MM.1S (cell line): ENCODE measurements around the gene TMEM86B.

Source experiments
- DNase-seq: peaks from one replicate; pipeline ENCODE4 v3.0.0-alpha.2; 2015
- H2AFZ ChIP-seq: fragments of 300-600 bp; sonication (generic); 2 replicates; pipeline ENCODE4 v1.6.0; 2016; ENCODE audit warnings: antibody characterized with exemption, low read length
- H3F3A ChIP-seq: fragments of 300-600 bp; sonication (generic); 2 replicates; pipeline ENCODE4 v1.6.1; 2016; ENCODE audit warnings: mild to moderate bottlenecking, antibody characterized with exemption, low read length, moderate library complexity, mixed read lengths; ENCODE audit not compliant: insufficient read depth
- H3K27ac ChIP-seq: fragments of 300-600 bp; sonication (generic); 2 replicates; pipeline ENCODE4 v1.5.1; 2016; ENCODE audit warnings: mild to moderate bottlenecking, low read length
- H3K27me3 ChIP-seq: fragments of 300-600 bp; sonication (generic); replicated peaks from 2 replicates; pipeline ENCODE4 v1.6.0; 2016; ENCODE audit warnings: low read length; ENCODE audit not compliant: insufficient read depth
- H3K36me3 ChIP-seq: fragments of 300-600 bp; sonication (generic); replicated peaks from 2 replicates; pipeline ENCODE4 v1.6.1; 2016; ENCODE audit warnings: mild to moderate bottlenecking, low read length, mixed read lengths; ENCODE audit not compliant: insufficient read depth
- H3K4me1 ChIP-seq: fragments of 300-600 bp; sonication (generic); 2 replicates; pipeline ENCODE4 v1.6.1; 2016; ENCODE audit warnings: low read length, mixed read lengths
- H3K4me2 ChIP-seq: fragments of 300-600 bp; sonication (generic); 2 replicates; pipeline ENCODE4 v1.6.0; 2016; ENCODE audit warnings: low read depth, low read length
- H3K4me3 ChIP-seq: fragments of 300-600 bp; sonication (generic); 2 replicates; pipeline ENCODE4 v1.5.1; 2016; ENCODE audit warnings: low read length, mixed read lengths
- H3K79me2 ChIP-seq: fragments of 300-600 bp; sonication (generic); 2 replicates; pipeline ENCODE4 v1.6.1; 2016; ENCODE audit warnings: mixed run types, low read length, mixed read lengths
- H3K9ac ChIP-seq: fragments of 300-600 bp; sonication (generic); 2 replicates; pipeline ENCODE4 v1.6.1; 2016; ENCODE audit warnings: low read length, mixed read lengths
- H3K9me2 ChIP-seq: fragments of 300-600 bp; sonication (generic); replicated peaks from 2 replicates; pipeline ENCODE4 v1.6.1; 2016; ENCODE audit warnings: mild to moderate bottlenecking, low read length, mixed read lengths; ENCODE audit not compliant: insufficient read depth
- H3K9me3 ChIP-seq: fragments of 300-600 bp; sonication (generic); replicated peaks from 2 replicates; pipeline ENCODE4 v1.6.1; 2016; ENCODE audit warnings: mild to moderate bottlenecking, low read length, mixed read lengths; ENCODE audit not compliant: insufficient read depth
- H4K20me1 ChIP-seq: fragments of 300-600 bp; sonication (generic); 2 replicates; pipeline ENCODE4 v1.6.1; 2016; ENCODE audit warnings: mild to moderate bottlenecking, low read length, moderate library complexity, mixed read lengths; ENCODE audit not compliant: insufficient read depth
- EZH2 ChIP-seq: fragments of 300-600 bp; sonication (generic); optimal IDR thresholded peaks from 2 replicates; pipeline ENCODE3; 2017; ENCODE audit warnings: low read depth, mild to moderate bottlenecking, antibody characterized with exemption, low read length, mixed read lengths
- EZH2phosphoT487 ChIP-seq: fragments of 300-600 bp; sonication (generic); IDR thresholded peaks from 2 replicates; pipeline ENCODE4 v1.6.1; 2018; ENCODE audit warnings: antibody characterized with exemption, low read length
- TF ChIP-seq, protein P1 (sequence below): fragments of 300-600 bp; sonication (generic); IDR thresholded peaks from 2 replicates; pipeline ENCODE4 v1.5.1; 2016; ENCODE audit warnings: antibody characterized with exemption, low read length, mixed read lengths

Gene TMEM86B

DNA sequence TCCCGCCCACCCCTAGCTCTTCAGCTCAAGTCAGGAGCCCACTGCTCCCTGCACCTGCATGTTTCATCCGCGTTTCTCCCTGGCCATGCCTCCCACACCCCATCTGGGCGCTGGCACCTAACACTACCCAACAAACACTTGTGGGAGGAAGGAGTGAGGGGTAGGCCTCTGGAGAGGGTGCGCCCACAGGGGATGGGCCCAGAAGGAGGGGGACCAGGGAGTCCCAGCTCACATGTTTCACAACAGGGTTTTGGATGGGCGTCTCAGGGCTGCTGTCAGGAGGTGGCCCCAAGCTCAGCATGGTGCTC lies 12.1 kb upstream of the TMEM86B start:
- no peak overlapping the region for H3K27ac ChIP-seq
- H3F3A ChIP-seq: peaks cover 4% of the 10 kb centered on the region; the same call in 1 of the 2 replicates
- no peak overlapping the region for H2AFZ ChIP-seq
- H3K9me3 ChIP-seq: no peaks in the 10 kb centered on the region
- no peak for DNase-seq
- H4K20me1 ChIP-seq: no peaks in the 10 kb centered on the region
- no peak overlapping the region for H3K9ac ChIP-seq
- H3K4me3 ChIP-seq: no peak overlapping the region
- no peak overlapping the region for H3K4me2 ChIP-seq
- H3K4me1 ChIP-seq: no peaks in the 10 kb centered on the region
- H3K79me2 ChIP-seq: peaks cover 66% of the 10 kb centered on the region
- H3K27me3 ChIP-seq: no peaks in the 10 kb centered on the region
- H3K36me3 ChIP-seq: peaks cover 14% of the 10 kb centered on the region
- TF ChIP-seq EZH2 (no peak), EZH2phosphoT487 (no peak)
- TF ChIP-seq, protein P1, sequence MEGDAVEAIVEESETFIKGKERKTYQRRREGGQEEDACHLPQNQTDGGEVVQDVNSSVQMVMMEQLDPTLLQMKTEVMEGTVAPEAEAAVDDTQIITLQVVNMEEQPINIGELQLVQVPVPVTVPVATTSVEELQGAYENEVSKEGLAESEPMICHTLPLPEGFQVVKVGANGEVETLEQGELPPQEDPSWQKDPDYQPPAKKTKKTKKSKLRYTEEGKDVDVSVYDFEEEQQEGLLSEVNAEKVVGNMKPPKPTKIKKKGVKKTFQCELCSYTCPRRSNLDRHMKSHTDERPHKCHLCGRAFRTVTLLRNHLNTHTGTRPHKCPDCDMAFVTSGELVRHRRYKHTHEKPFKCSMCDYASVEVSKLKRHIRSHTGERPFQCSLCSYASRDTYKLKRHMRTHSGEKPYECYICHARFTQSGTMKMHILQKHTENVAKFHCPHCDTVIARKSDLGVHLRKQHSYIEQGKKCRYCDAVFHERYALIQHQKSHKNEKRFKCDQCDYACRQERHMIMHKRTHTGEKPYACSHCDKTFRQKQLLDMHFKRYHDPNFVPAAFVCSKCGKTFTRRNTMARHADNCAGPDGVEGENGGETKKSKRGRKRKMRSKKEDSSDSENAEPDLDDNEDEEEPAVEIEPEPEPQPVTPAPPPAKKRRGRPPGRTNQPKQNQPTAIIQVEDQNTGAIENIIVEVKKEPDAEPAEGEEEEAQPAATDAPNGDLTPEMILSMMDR: no peak
- no peaks in the 10 kb centered on the region for H3K9me2 ChIP-seq

DNA sequence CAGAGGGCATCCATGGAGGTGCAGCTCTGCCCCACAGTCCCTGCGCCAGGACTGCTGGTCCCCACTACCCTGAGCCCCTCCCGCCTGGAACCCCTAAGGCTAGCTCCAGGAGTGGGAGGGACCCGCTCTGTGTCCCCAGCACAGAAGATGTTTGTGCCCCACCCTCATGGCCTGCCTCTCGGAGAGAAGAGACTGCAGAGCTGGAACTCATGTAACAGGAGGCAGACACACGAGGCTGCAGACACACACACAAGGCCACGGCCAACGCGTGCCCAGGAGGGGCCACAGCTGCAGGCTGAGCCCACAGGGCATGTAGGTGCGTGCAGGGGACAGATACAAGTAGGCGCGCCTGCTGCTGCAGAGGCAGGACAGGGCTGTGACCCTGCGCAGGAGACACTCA lies 10.4 kb upstream of the TMEM86B start:
- H3K79me2 ChIP-seq: peaks cover 55% of the 10 kb centered on the region
- TF ChIP-seq EZH2 (no peak), EZH2phosphoT487 (no peak)
- TF ChIP-seq, protein P1: no peak
- H3K27ac ChIP-seq: no peak overlapping the region

DNA sequence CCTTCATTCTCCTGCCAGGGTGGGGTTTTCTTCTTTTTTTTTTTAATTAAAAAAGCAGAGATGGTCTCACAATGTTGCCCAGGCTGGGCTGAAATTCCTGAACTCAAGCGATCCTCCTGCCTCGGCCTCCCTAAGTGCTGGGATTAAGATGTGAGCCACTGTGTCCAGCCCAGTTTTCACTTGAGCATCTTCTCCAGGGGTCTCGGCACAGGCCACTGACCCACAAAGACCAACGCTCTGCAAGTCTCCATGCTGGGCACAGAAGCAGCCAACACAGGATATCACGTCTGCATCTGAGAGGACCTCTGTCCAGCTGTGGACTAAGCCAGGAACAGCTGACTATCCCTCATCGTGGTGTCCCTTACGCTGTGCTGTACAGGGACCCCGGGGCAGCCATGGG lies 9.5 kb upstream of the TMEM86B start:
- no peak overlapping the region for H3K4me3 ChIP-seq
- H4K20me1 ChIP-seq: 0 out of 2 replicates have a peak, but pooled peaks cover 5% of the 10 kb centered on the region
- H3K36me3 ChIP-seq: peaks cover 19% of the 10 kb centered on the region

More for the DNA sequence above, 10.4 kb upstream of the TMEM86B start:
- no peaks in the 10 kb centered on the region for H3K9me2 ChIP-seq
- peaks cover 4% of the 10 kb centered on the region; the same call in 1 of the 2 replicates for H3F3A ChIP-seq
- H3K9me3 ChIP-seq: no peaks in the 10 kb centered on the region
- no peak for DNase-seq
- no peak overlapping the region for H3K9ac ChIP-seq
- H3K4me1 ChIP-seq: no peaks in the 10 kb centered on the region
- no peak overlapping the region for H3K4me3 ChIP-seq
- H3K36me3 ChIP-seq: peaks cover 14% of the 10 kb centered on the region
- no peaks in the 10 kb centered on the region for H4K20me1 ChIP-seq
- H2AFZ ChIP-seq: no peak overlapping the region
- no peaks in the 10 kb centered on the region for H3K27me3 ChIP-seq
- no peak overlapping the region for H3K4me2 ChIP-seq

More for the DNA sequence above, 9.5 kb upstream of the TMEM86B start:
- DNase-seq: no peak
- Histone ChIP-seq H3K9ac (no peak overlapping the region), H3K79me2 (peaks cover 55% of the 10 kb centered on the region), H3K27ac (no peak overlapping the region), H3K9me2 (no peaks in the 10 kb centered on the region), H3K4me2 (no peak overlapping the region), H2AFZ (no peak overlapping the region), H3K9me3 (no peaks in the 10 kb centered on the region), H3K4me1 (no peaks in the 10 kb centered on the region), H3F3A (peaks cover 4% of the 10 kb centered on the region; the same call in 1 of the 2 replicates), H3K27me3 (no peaks in the 10 kb centered on the region)
- no peak for TF ChIP-seq EZH2phosphoT487
- TF ChIP-seq, protein P1: no peak
- no peak for TF ChIP-seq EZH2
